ENCODE data around the gene FNTB.

Gene FNTB

DNA sequence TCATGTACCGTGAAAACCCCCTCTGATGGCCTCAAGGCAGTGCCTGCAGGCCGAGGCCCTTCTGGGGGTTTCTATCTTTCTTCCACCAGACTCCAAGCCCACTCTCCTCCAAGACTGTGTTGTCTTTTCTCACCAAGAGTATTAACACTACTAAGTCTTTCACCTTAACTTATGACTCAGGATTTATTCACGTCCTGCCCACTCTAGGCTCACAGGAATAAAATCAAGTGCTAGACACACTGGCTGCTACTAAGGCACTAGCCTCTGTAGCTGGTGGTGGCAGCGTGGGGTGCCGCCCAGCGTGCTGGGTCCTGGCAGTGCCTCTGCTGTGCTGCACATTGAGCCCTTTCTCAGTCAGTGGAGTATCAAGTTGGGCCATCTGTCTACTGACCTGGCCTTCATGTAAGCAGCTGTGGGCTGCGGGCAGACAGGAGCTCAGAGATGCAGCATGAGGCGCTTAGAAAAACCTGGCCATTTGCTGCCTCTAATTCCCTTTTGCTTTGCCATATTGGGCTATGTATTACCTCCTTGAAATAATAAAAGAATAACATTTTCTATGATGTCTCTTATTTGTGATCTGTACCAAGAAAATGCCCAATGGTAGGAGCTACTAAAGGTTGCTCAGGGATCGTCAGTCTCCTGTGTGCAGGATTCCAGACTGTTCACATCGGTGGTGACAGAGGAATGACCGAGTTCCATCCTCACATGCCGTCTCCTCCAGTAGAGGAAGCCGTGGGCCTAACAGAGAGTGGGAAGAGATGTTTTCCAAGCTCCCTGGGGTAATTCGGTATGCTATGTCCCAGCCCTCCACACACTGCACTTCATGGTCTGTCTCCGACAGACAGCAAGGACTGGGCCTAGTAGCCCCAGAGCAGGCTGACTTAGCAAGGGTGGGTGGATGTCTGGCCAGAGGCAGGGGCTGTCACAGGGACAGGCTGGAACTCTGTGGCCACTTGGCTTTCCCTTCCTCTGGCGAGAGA, 75.7 kb downstream of the FNTB start:
- Histone ChIP-seq H3K4ac (ENCODE audit: low read depth, low read length) (no peak overlapping the region), H3K36me3 (ENCODE audit: control insufficient read depth in 1 of 2, insufficient read depth in 2 of 2, low read length in 2 of 2) (peaks cover 17 to 26% of the 10 kb centered on the region in 2 experiments), H2BK12ac (ENCODE audit: low read length) (no peak overlapping the region), H3K9ac (ENCODE audit: low read length) (no peak overlapping the region), H2BK120ac (ENCODE audit: insufficient read depth, low read length, poor library complexity) (no peak overlapping the region), H3K23ac (ENCODE audit: low read length) (no peak overlapping the region), H2BK5ac (ENCODE audit: low read depth, low read length, poor library complexity) (no peak overlapping the region), H3K4me3 (ENCODE audit: low read depth, low read length) (no peak overlapping the region), H4K8ac (ENCODE audit: low read depth, low read length) (no peak overlapping the region), H3K27ac (ENCODE audit: low read depth, low read length) (no peak overlapping the region), H2AK5ac (ENCODE audit: low read length) (no peak overlapping the region), H3K79me2 (ENCODE audit: control insufficient read depth, insufficient read depth, low read length, poor library complexity) (no peaks in the 10 kb centered on the region), H3K79me1 (ENCODE audit: low read length) (no peaks in the 10 kb centered on the region), H3K14ac (ENCODE audit: low read length) (no peak overlapping the region), H4K12ac (ENCODE audit: low read depth, low read length) (no peak overlapping the region), H2AFZ (ENCODE audit: insufficient read depth, low read length, poor library complexity) (no peak overlapping the region), H3K4me1 (ENCODE audit: control insufficient read depth in 1 of 2, insufficient read depth in 2 of 2, low read length in 2 of 2) (peaks cover 6 to 9% of the 10 kb centered on the region in 2 experiments), H3K4me2 (ENCODE audit: low read length) (no peak overlapping the region), H3K9me3 (ENCODE audit: insufficient read depth, low read depth, low read length) (peaks cover 5% of the 10 kb centered on the region), H3K18ac (ENCODE audit: low read length) (no peak overlapping the region), H4K91ac (ENCODE audit: low read depth, low read length) (no peak overlapping the region), H3K27me3 (ENCODE audit: insufficient read depth, low read length) (no peaks in the 10 kb centered on the region)
- DNase-seq = no peak
- WGBS (ENCODE audit: extremely low coverage, insufficient coverage, insufficient read length) = no CpG with 5 or more reads among the region's 16 CpGs

DNA sequence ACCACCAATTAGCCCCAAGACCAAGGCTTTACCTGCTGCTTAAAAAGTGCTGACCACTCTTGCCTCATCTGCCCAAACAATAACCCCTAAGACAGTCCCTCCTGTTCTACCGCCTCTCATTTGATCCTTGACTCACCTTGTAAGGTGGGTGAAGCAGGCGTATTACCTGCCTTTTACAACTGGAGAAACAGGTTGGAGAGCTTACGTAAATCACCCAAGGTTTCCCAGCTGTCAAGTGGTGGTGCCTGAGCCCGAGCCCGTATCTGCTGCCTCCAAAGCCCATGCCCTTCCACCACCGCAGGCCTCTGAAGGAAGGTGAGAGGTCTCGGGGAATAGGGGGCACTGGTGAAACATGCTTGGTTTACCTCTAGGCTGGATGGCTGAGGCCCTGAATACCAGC, 79.0 kb downstream of the FNTB start:
- no peaks in the 10 kb centered on the region for H3K79me1 ChIP-seq (ENCODE audit: low read length)
- H3K27ac ChIP-seq (ENCODE audit: low read depth, low read length) = no peak overlapping the region
- no peaks in the 10 kb centered on the region for H3K79me2 ChIP-seq (ENCODE audit: control insufficient read depth, insufficient read depth, low read length, poor library complexity)
- H4K91ac ChIP-seq (ENCODE audit: low read depth, low read length) = no peak overlapping the region
- no peak overlapping the region for H2AK5ac ChIP-seq (ENCODE audit: low read length)
- H2BK5ac ChIP-seq (ENCODE audit: low read depth, low read length, poor library complexity) = no peak overlapping the region
- H4K12ac ChIP-seq (ENCODE audit: low read depth, low read length) = no peak overlapping the region
- H2AFZ ChIP-seq (ENCODE audit: insufficient read depth, low read length, poor library complexity) = no peak overlapping the region
- no peak overlapping the region for H3K18ac ChIP-seq (ENCODE audit: low read length)
- no peak overlapping the region for H3K9ac ChIP-seq (ENCODE audit: low read length)
- peaks cover 6 to 9% of the 10 kb centered on the region in 2 experiments for H3K4me1 ChIP-seq (ENCODE audit: control insufficient read depth in 1 of 2, insufficient read depth in 2 of 2, low read length in 2 of 2)
- no peaks in the 10 kb centered on the region for H3K27me3 ChIP-seq (ENCODE audit: insufficient read depth, low read length)
- no peak overlapping the region for H3K14ac ChIP-seq (ENCODE audit: low read length)
- peaks cover 6% of the 10 kb centered on the region for H3K9me3 ChIP-seq (ENCODE audit: insufficient read depth, low read depth, low read length)
- peaks cover 30 to 40% of the 10 kb centered on the region in 2 experiments for H3K36me3 ChIP-seq (ENCODE audit: control insufficient read depth in 1 of 2, insufficient read depth in 2 of 2, low read length in 2 of 2)
- no peak overlapping the region for H3K4me3 ChIP-seq (ENCODE audit: low read depth, low read length)
- no peak overlapping the region for H2BK120ac ChIP-seq (ENCODE audit: insufficient read depth, low read length, poor library complexity)
- H3K4me2 ChIP-seq (ENCODE audit: low read length) = no peak overlapping the region
- peak; percentile 85 to 90 for DNase-seq
- WGBS (ENCODE audit: extremely low coverage, insufficient coverage, insufficient read length) = no CpG with 5 or more reads among the region's 7 CpGs
- no peak overlapping the region for H3K4ac ChIP-seq (ENCODE audit: low read depth, low read length)
- H4K8ac ChIP-seq (ENCODE audit: low read depth, low read length) = no peak overlapping the region
- H3K23ac ChIP-seq (ENCODE audit: low read length) = no peak overlapping the region
- no peak overlapping the region for H2BK12ac ChIP-seq (ENCODE audit: low read length)

DNA sequence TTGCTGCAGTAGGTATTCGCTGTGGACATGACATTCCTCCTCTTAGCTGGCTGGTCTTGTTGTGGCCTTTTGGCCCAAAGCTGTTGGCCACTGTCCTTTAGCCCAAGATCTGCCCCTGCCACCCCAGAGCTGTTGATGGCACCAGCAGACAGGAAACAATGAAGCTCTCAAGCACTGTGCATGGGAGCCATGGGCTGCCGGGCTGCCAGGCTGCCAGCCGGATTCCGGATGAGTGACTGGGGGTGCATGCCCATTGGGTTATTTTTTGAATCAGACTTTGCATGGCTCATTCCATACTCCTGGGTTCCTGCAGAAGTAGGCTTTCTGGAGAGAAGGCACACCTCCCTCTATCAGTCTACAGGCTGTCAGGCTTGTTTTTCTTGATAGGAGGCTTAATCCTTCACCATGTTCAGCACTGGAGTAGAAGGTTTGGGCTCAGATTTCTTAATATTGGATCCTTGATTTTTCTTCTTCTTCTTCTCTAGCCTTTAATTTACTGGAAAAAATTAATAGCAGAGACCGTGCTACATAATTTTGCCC, 83.2 kb downstream of the FNTB start:
- no peak overlapping the region for H3K23ac ChIP-seq (ENCODE audit: low read length)
- H2BK120ac ChIP-seq (ENCODE audit: insufficient read depth, low read length, poor library complexity) = no peak overlapping the region
- peaks cover 1% of the 10 kb centered on the region for H3K79me2 ChIP-seq (ENCODE audit: control insufficient read depth, insufficient read depth, low read length, poor library complexity)
- H2BK12ac ChIP-seq (ENCODE audit: low read length) = no peak overlapping the region
- H3K27ac ChIP-seq (ENCODE audit: low read depth, low read length) = no peak overlapping the region
- H2AFZ ChIP-seq (ENCODE audit: insufficient read depth, low read length, poor library complexity) = no peak overlapping the region
- no peak overlapping the region for H3K4me2 ChIP-seq (ENCODE audit: low read length)
- H3K9me3 ChIP-seq (ENCODE audit: insufficient read depth, low read depth, low read length) = peaks cover 6% of the 10 kb centered on the region
- H3K18ac ChIP-seq (ENCODE audit: low read length) = no peak overlapping the region
- H3K4me1 ChIP-seq (ENCODE audit: control insufficient read depth in 1 of 2, insufficient read depth in 2 of 2, low read length in 2 of 2) = peaks cover 6 to 9% of the 10 kb centered on the region in 2 experiments
- H3K27me3 ChIP-seq (ENCODE audit: insufficient read depth, low read length) = no peaks in the 10 kb centered on the region
- no peak overlapping the region for H3K4ac ChIP-seq (ENCODE audit: low read depth, low read length)
- no peaks in the 10 kb centered on the region for H3K79me1 ChIP-seq (ENCODE audit: low read length)
- no peak overlapping the region for H3K9ac ChIP-seq (ENCODE audit: low read length)
- DNase-seq = no peak
- no peak overlapping the region for H3K4me3 ChIP-seq (ENCODE audit: low read depth, low read length)
- no peak overlapping the region for H4K91ac ChIP-seq (ENCODE audit: low read depth, low read length)
- H3K14ac ChIP-seq (ENCODE audit: low read length) = no peak overlapping the region
- no peak overlapping the region for H2AK5ac ChIP-seq (ENCODE audit: low read length)
- no CpG with 5 or more reads among the region's 5 CpGs for WGBS (ENCODE audit: extremely low coverage, insufficient coverage, insufficient read length)
- no peak overlapping the region for H2BK5ac ChIP-seq (ENCODE audit: low read depth, low read length, poor library complexity)
- H3K36me3 ChIP-seq (ENCODE audit: control insufficient read depth in 1 of 2, insufficient read depth in 2 of 2, low read length in 2 of 2) = peaks cover 21 to 29% of the 10 kb centered on the region in 2 experiments
- no peak overlapping the region for H4K12ac ChIP-seq (ENCODE audit: low read depth, low read length)
- H4K8ac ChIP-seq (ENCODE audit: low read depth, low read length) = no peak overlapping the region

DNA sequence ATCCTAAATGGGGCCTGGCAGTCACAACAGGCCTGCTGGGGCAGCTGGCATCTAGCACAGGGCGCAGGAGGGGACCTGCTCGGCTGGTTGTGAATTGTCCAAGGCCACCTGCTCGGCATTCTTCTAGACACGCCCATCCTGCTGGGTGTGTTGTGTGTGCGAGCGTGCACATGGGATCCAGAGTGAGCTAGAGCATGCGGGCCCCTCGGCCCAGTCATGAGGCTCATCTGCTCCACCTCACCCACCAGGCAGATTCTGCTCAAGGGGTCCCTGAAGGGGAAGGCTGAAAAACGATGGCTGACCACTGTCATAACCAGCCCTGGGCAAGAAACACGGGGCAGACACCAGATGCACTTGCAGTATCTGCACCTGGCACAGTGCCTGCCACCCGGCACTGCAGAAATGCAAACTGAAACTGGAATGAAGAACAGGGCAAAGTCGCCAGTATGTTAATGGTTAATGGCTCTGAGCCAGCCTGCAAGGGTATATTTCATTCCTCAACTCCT, 83.8 kb downstream of the FNTB start:
- H2BK120ac ChIP-seq (ENCODE audit: insufficient read depth, low read length, poor library complexity) = no peak overlapping the region
- H4K8ac ChIP-seq (ENCODE audit: low read depth, low read length) = no peak overlapping the region
- H3K14ac ChIP-seq (ENCODE audit: low read length) = no peak overlapping the region
- no peak overlapping the region for H4K12ac ChIP-seq (ENCODE audit: low read depth, low read length)
- H2BK5ac ChIP-seq (ENCODE audit: low read depth, low read length, poor library complexity) = no peak overlapping the region
- H3K79me2 ChIP-seq (ENCODE audit: control insufficient read depth, insufficient read depth, low read length, poor library complexity) = peaks cover 1% of the 10 kb centered on the region
- H3K9me3 ChIP-seq (ENCODE audit: insufficient read depth, low read depth, low read length) = peaks cover 6% of the 10 kb centered on the region
- H3K27ac ChIP-seq (ENCODE audit: low read depth, low read length) = no peak overlapping the region
- H3K23ac ChIP-seq (ENCODE audit: low read length) = no peak overlapping the region
- no peak overlapping the region for H3K9ac ChIP-seq (ENCODE audit: low read length)
- H2BK12ac ChIP-seq (ENCODE audit: low read length) = no peak overlapping the region
- no peak overlapping the region for H2AK5ac ChIP-seq (ENCODE audit: low read length)
- H3K79me1 ChIP-seq (ENCODE audit: low read length) = no peaks in the 10 kb centered on the region
- H4K91ac ChIP-seq (ENCODE audit: low read depth, low read length) = no peak overlapping the region
- H3K18ac ChIP-seq (ENCODE audit: low read length) = no peak overlapping the region
- no peak overlapping the region for H2AFZ ChIP-seq (ENCODE audit: insufficient read depth, low read length, poor library complexity)
- DNase-seq = peak; percentile 53 to 79
- no peak overlapping the region for H3K4ac ChIP-seq (ENCODE audit: low read depth, low read length)
- peaks cover 6 to 8% of the 10 kb centered on the region in 2 experiments for H3K4me1 ChIP-seq (ENCODE audit: control insufficient read depth in 1 of 2, insufficient read depth in 2 of 2, low read length in 2 of 2)
- H3K4me3 ChIP-seq (ENCODE audit: low read depth, low read length) = peak overlapping the region; percentile 4
- H3K4me2 ChIP-seq (ENCODE audit: low read length) = no peak overlapping the region
- no CpG with 5 or more reads among the region's 12 CpGs for WGBS (ENCODE audit: extremely low coverage, insufficient coverage, insufficient read length)
- H3K36me3 ChIP-seq (ENCODE audit: control insufficient read depth in 1 of 2, insufficient read depth in 2 of 2, low read length in 2 of 2) = peaks cover 20 to 27% of the 10 kb centered on the region in 2 experiments
- no peaks in the 10 kb centered on the region for H3K27me3 ChIP-seq (ENCODE audit: insufficient read depth, low read length)

Measured in trophoblast cell (in vitro differentiated cells and primary cell).